HepG2 (cell line): Measurements from ENCODE around the gene SDR42E2. TPM values are rescaled to one million over a fixed set of nuclear protein-coding genes. Genes with fewer than 3 reads are reported as not detected.

Experiments used
- ARNT ChIP-seq: fragments of 450-650 bp; IDR thresholded peaks from 2 replicates; pipeline ENCODE4 v1.6.1; 2017
- BRD4 ChIP-seq: sonication (generic); formaldehyde crosslinking; IDR thresholded peaks from 2 replicates; pipeline ENCODE4 v1.4.0; 2020; ENCODE audit warnings: missing genetic modification reagents
- HIVEP1 ChIP-seq: sonication (generic); formaldehyde crosslinking; IDR thresholded peaks from 2 replicates; pipeline ENCODE4 v1.4.0; 2020; ENCODE audit warnings: mild to moderate bottlenecking, missing genetic modification reagents
- KAT7 ChIP-seq: IDR thresholded peaks from 2 replicates; pipeline ENCODE4 v1.6.1; 2018; ENCODE audit warnings: borderline replicate concordance, missing compliant biosample characterization
- MAF1 ChIP-seq: sonication (generic); formaldehyde crosslinking; IDR thresholded peaks from 2 replicates; pipeline ENCODE4 v1.5.0; 2020; ENCODE audit warnings: missing genetic modification reagents, borderline replicate concordance
- MXD4 ChIP-seq: IDR thresholded peaks from 2 replicates; pipeline ENCODE4 v1.6.1; 2016; ENCODE audit warnings: mild to moderate bottlenecking, missing biosample characterization, missing genetic modification reagents
- NCOA1 ChIP-seq: sonication (generic); formaldehyde crosslinking; IDR thresholded peaks from 2 replicates; pipeline ENCODE4 v1.9.0; 2021; ENCODE audit warnings: missing genetic modification reagents
- NFKB2 ChIP-seq: sonication (generic); formaldehyde crosslinking; IDR thresholded peaks from 2 replicates; pipeline ENCODE4 v1.4.0; 2020; ENCODE audit warnings: missing genetic modification reagents, borderline replicate concordance
- NKX3-1 ChIP-seq: sonication (generic); formaldehyde crosslinking; IDR thresholded peaks from 2 replicates; pipeline ENCODE4 v1.5.0; 2020; ENCODE audit warnings: missing genetic modification reagents
- PATZ1 ChIP-seq: sonication (generic); formaldehyde crosslinking; IDR thresholded peaks from 2 replicates; pipeline ENCODE4 v1.4.0; 2020; ENCODE audit warnings: missing genetic modification reagents
- RAD21 ChIP-seq: fragments of 450-650 bp; formaldehyde crosslinking; IDR thresholded peaks from 2 replicates; pipeline ENCODE4 v1.5.0; 2020; ENCODE audit warnings: mild to moderate bottlenecking
- RBM39 ChIP-seq: fragments of 200-400 bp; formaldehyde crosslinking; IDR thresholded peaks from one replicate; pipeline ENCODE4 v1.6.1; 2018; ENCODE audit warnings: antibody characterized with exemption, mild to moderate bottlenecking, low read depth, low read length; ENCODE audit not compliant: poor library complexity, severe bottlenecking
- RFX5 ChIP-seq: IDR thresholded peaks from 2 replicates; pipeline ENCODE4 v1.6.1; 2011; ENCODE audit warnings: low read depth, low read length, improper control_type of control experiment
- SMAD1 ChIP-seq: sonication (generic); formaldehyde crosslinking; IDR thresholded peaks from 2 replicates; pipeline ENCODE4 v1.4.0; 2020; ENCODE audit warnings: missing genetic modification reagents, low read depth, mild to moderate bottlenecking, borderline replicate concordance
- STAG1 ChIP-seq: sonication (generic); formaldehyde crosslinking; IDR thresholded peaks from 2 replicates; pipeline ENCODE4 v1.4.0; 2020; ENCODE audit warnings: missing genetic modification reagents
- SUZ12 ChIP-seq: fragments of 150-350 bp; IDR thresholded peaks from 2 replicates; pipeline ENCODE4 v1.6.1; 2014; ENCODE audit warnings: low read depth, low read length
- SYNCRIP ChIP-seq: fragments of 200-400 bp; formaldehyde crosslinking; IDR thresholded peaks from 2 replicates; pipeline ENCODE4 v1.6.1; 2018; ENCODE audit warnings: mild to moderate bottlenecking, low read depth, low read length; ENCODE audit not compliant: insufficient read depth
- TEAD2 ChIP-seq: sonication (generic); formaldehyde crosslinking; IDR thresholded peaks from 2 replicates; pipeline ENCODE4 v1.9.0; 2021; ENCODE audit warnings: missing genetic modification reagents
- TEAD3 ChIP-seq: optimal IDR thresholded peaks from 2 replicates; pipeline ENCODE3; 2016; ENCODE audit warnings: borderline replicate concordance
- XRCC5 ChIP-seq: fragments of 200-400 bp; formaldehyde crosslinking; optimal IDR thresholded peaks from 2 replicates; pipeline ENCODE3; 2017; ENCODE audit warnings: mild to moderate bottlenecking, low read length
- ZFX ChIP-seq: sonication (generic); formaldehyde crosslinking; IDR thresholded peaks from 2 replicates; pipeline ENCODE4 v1.4.0; 2020; ENCODE audit warnings: mild to moderate bottlenecking, low read depth, missing genetic modification reagents, moderate library complexity
- ZNF235 ChIP-seq: sonication (generic); formaldehyde crosslinking; IDR thresholded peaks from 2 replicates; pipeline ENCODE4 v1.8.1; 2023; ENCODE audit warnings: mild to moderate bottlenecking, missing genetic modification reagents, borderline replicate concordance
- ZNF331 ChIP-seq: sonication (generic); formaldehyde crosslinking; IDR thresholded peaks from 2 replicates; pipeline ENCODE4 v1.4.0; 2020; ENCODE audit warnings: missing genetic modification reagents
- ZNF460 ChIP-seq: sonication (generic); formaldehyde crosslinking; IDR thresholded peaks from 2 replicates; pipeline ENCODE4 v1.5.1; 2020; ENCODE audit warnings: missing genetic modification reagents, mild to moderate bottlenecking, borderline replicate concordance
- ZNF7 ChIP-seq: IDR thresholded peaks from 2 replicates; pipeline ENCODE4 v1.6.1; 2016; ENCODE audit warnings: missing biosample characterization, missing genetic modification reagents
- ZNF816 ChIP-seq: sonication (generic); formaldehyde crosslinking; IDR thresholded peaks from 2 replicates; pipeline ENCODE4 v1.8.0; 2022; ENCODE audit warnings: missing genetic modification reagents, mild to moderate bottlenecking, borderline replicate concordance
- polyA plus RNA-seq, 8 experiments: library from polyadenylated mRNA; depleted of rRNA in 3 of 8; stranded (reverse) in 7 of 8; unstranded in 1 of 8; fragments of >200 nt; fragmentation: Illumina TruSeq in 4 of 8; extraction: Trizol in 4 of 8; gene quantifications; 2 replicates each; pipeline versions ENCODE4 v1.2.1 to v1.2.3, GENCODE V29; 2011 to 2016; ENCODE audit warnings: low read depth in 4 of 8, missing spikeins in 1 of 8, mixed read lengths in 1 of 8; ENCODE audit not compliant: insufficient read depth in 1 of 8
- total RNA-seq, 5 experiments: library from RNA; depleted of rRNA; stranded (reverse); fragments of >200 nt; fragmentation: Illumina TruSeq; extraction: Trizol; gene quantifications; 2 replicates each; pipeline ENCODE4 v1.2.3, GENCODE V29; 2016; ENCODE audit warnings: low read depth in 1 of 5
- TF ChIP-seq, protein P1 (sequence below): sonication (generic); formaldehyde crosslinking; IDR thresholded peaks from 2 replicates; pipeline ENCODE4 v1.8.1; 2023; ENCODE audit warnings: mild to moderate bottlenecking, missing genetic modification reagents
- TF ChIP-seq, protein P2 (sequence below): sonication (generic); formaldehyde crosslinking; IDR thresholded peaks from 2 replicates; pipeline ENCODE4 v1.5.0; 2020; ENCODE audit warnings: mild to moderate bottlenecking, missing genetic modification reagents, borderline replicate concordance

Gene SDR42E2
- total and polyA plus RNA-seq, 2 of the 13 experiments (the other 11 are each of a cell fraction or from before 2014, with no cell fraction given), result 0.05 to 0.11 TPM

GRCh38 chr16:22183901-22184614 is 21.8 kb downstream of the SDR42E2 start (continued):
- TF ChIP-seq XRCC5 (peak; percentile 70), ZNF235 (0 out of 2 replicates have a peak, but pooled peaks have one; percentile 43), ZFX (CRISPR knock-in tag) (no peak), ZNF460 (CRISPR knock-in tag) (0 out of 2 replicates have a peak, but pooled peaks have one; percentile 38), ZNF816 (no peak), SUZ12 (no peak), NFKB2 (CRISPR knock-in tag) (0 out of 2 replicates have a peak, but pooled peaks have one; percentile 22), RAD21 (CRISPR knock-in tag) (peak; percentile 35; the same call in 1 of the 2 replicates), RFX5 (no peak), PATZ1 (peak; percentile 42; the same call in 1 of the 2 replicates), NKX3-1 (CRISPR knock-in tag) (no peak), STAG1 (CRISPR knock-in tag) (peak; percentile 55), NCOA1 (no peak), MAF1 (CRISPR knock-in tag) (no peak), ZNF331 (0 out of 2 replicates have a peak, but pooled peaks have one; percentile 18), KAT7 (CRISPR knock-in tag) (no peak), BRD4 (CRISPR knock-in tag) (no peak), ARNT (no peak), TEAD2 (CRISPR knock-in tag) (no peak), RBM39 (peak; percentile 34), MXD4 (CRISPR knock-in tag) (no peak), HIVEP1 (CRISPR knock-in tag) (peak; percentile 58; the same call in 1 of the 2 replicates), ZNF7 (no peak), SYNCRIP (no peak), SMAD1 (CRISPR knock-in tag) (peak; percentile 29; the same call in 1 of the 2 replicates), TEAD3 (CRISPR knock-in tag) (peak; percentile 7)
- TF ChIP-seq, protein P1, sequence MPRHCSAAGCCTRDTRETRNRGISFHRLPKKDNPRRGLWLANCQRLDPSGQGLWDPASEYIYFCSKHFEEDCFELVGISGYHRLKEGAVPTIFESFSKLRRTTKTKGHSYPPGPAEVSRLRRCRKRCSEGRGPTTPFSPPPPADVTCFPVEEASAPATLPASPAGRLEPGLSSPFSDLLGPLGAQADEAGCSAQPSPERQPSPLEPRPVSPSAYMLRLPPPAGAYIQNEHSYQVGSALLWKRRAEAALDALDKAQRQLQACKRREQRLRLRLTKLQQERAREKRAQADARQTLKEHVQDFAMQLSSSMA (CRISPR knock-in tag), result no peak
- TF ChIP-seq, protein P2, sequence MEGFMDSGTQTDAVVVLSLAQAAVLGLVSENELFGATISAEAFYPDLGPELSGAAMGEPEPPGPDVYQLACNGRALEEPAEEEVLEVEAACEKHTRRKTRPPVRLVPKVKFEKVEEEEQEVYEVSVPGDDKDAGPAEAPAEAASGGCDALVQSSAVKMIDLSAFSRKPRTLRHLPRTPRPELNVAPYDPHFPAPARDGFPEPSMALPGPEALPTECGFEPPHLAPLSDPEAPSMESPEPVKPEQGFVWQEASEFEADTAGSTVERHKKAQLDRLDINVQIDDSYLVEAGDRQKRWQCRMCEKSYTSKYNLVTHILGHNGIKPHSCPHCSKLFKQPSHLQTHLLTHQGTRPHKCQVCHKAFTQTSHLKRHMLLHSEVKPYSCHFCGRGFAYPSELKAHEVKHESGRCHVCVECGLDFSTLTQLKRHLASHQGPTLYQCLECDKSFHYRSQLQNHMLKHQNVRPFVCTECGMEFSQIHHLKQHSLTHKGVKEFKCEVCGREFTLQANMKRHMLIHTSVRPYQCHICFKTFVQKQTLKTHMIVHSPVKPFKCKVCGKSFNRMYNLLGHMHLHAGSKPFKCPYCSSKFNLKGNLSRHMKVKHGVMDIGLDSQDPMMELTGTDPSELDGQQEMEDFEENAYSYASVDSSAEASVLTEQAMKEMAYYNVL (CRISPR knock-in tag), result peak; percentile 52; the same call in 1 of the 2 replicates
